K562 (cell line): Measurements from ENCODE around the gene POLD1. TPM values are rescaled to one million over a fixed set of nuclear protein-coding genes. Genes with fewer than 3 reads are reported as not detected.
A peak's percentile ranks its signal among the peaks of the same experiment; 100 is the strongest.

ENCODE experiments used
- ARID4B ChIP-seq: sonication (generic); formaldehyde crosslinking; IDR thresholded peaks from 2 replicates; pipeline ENCODE4 v1.8.0; 2022; ENCODE audit warnings: mild to moderate bottlenecking, missing genetic modification reagents
- ESRRB ChIP-seq: fragments of 250-450 bp; sonication (Bioruptor Pico); IDR thresholded peaks from 2 replicates; pipeline ENCODE4 v1.5.0; 2020; ENCODE audit warnings: mild to moderate bottlenecking, moderate library complexity, borderline replicate concordance
- ETV1 ChIP-seq: fragments of 450-650 bp; conservative IDR thresholded peaks from 2 replicates; pipeline ENCODE4 v1.6.1; 2016; ENCODE audit warnings: missing genetic modification characterization, control low read depth, low read depth, missing compliant biosample characterization
- FOXJ2 ChIP-seq: fragments of 200-800 bp; sonication (Bioruptor generic); IDR thresholded peaks from 2 replicates; pipeline ENCODE4 v1.6.1; 2016; ENCODE audit warnings: missing genetic modification characterization, missing compliant biosample characterization
- HMGXB4 ChIP-seq: sonication (generic); formaldehyde crosslinking; IDR thresholded peaks from 2 replicates; pipeline ENCODE4 v1.8.1; 2023; ENCODE audit warnings: mild to moderate bottlenecking, missing genetic modification reagents
- PCBP1 ChIP-seq: fragments of 200-400 bp; formaldehyde crosslinking; IDR thresholded peaks from 2 replicates; pipeline ENCODE4 v1.6.1; 2018; ENCODE audit warnings: mild to moderate bottlenecking, low read depth, low read length; ENCODE audit not compliant: poor library complexity, severe bottlenecking
- RBM34 ChIP-seq: fragments of 200-400 bp; formaldehyde crosslinking; IDR thresholded peaks from 2 replicates; pipeline ENCODE4 v1.6.1; 2018; ENCODE audit warnings: low read length, borderline replicate concordance; ENCODE audit not compliant: insufficient read depth
- SAP30 ChIP-seq: fragments of 200-600 bp; sonication (generic); IDR thresholded peaks from 2 replicates; pipeline ENCODE4 v1.6.1; 2012; ENCODE audit warnings: borderline replicate concordance, low read depth, mild to moderate bottlenecking, moderate library complexity, low read length, control low read depth, inconsistent platforms; ENCODE audit not compliant: insufficient read depth, poor library complexity, severe bottlenecking
- SMAD1 ChIP-seq: fragments of 150-350 bp; IDR thresholded peaks from 2 replicates; pipeline ENCODE4 v1.6.1; 2014; ENCODE audit warnings: low read length, low read depth; ENCODE audit not compliant: partially characterized antibody
- TCFL5 ChIP-seq: fragments of 250-450 bp; sonication (Bioruptor Pico); conservative IDR thresholded peaks from 2 replicates; pipeline ENCODE4 v1.6.1; 2021; ENCODE audit warnings: mild to moderate bottlenecking, moderate library complexity, matching md5 sums
- TRIM24 ChIP-seq, 2 experiments: fragments of 450-650 bp; IDR thresholded peaks; 2 replicates each; pipeline ENCODE4 v1.6.1; 2016
- XRCC5 ChIP-seq: fragments of 200-400 bp; formaldehyde crosslinking; IDR thresholded peaks from 2 replicates; pipeline ENCODE4 v1.6.1; 2017; ENCODE audit warnings: low read depth, mild to moderate bottlenecking, low read length
- YBX1 ChIP-seq: fragments of 450-650 bp; IDR thresholded peaks from 2 replicates; pipeline ENCODE4 v1.7.1; 2016; ENCODE audit warnings: mild to moderate bottlenecking
- ZNF12 ChIP-seq: sonication (generic); formaldehyde crosslinking; IDR thresholded peaks from 2 replicates; pipeline ENCODE4 v1.4.0; 2020; ENCODE audit warnings: mild to moderate bottlenecking, missing genetic modification reagents
- ZNF124 ChIP-seq: sonication (generic); formaldehyde crosslinking; IDR thresholded peaks from 2 replicates; pipeline ENCODE4 v1.8.1; 2022; ENCODE audit warnings: missing genetic modification reagents
- polyA plus RNA-seq, 8 experiments: library from polyadenylated mRNA; depleted of rRNA in 4 of 8; stranded (reverse) in 5 of 8; unstranded in 3 of 8; fragments of >200 nt; fragmentation: Nextera tagmentation in 2 of 8; fragmentation: Illumina TruSeq in 1 of 8; extraction: Ambion mirVana in 2 of 8; extraction: Trizol in 1 of 8; gene quantifications; 2 replicates each; pipeline versions ENCODE4 v1.2.1 to v1.2.3, GENCODE V29; 2011 to 2014; ENCODE audit warnings: inconsistent platforms in 1 of 8, missing spikeins in 1 of 8
- total RNA-seq, 7 experiments: library from RNA; depleted of rRNA in 6 of 7; stranded (reverse); fragments of >200 nt in 6 of 7; fragmentation: Illumina TruSeq in 2 of 7; extraction: Trizol in 2 of 7; gene quantifications; 2 replicates each; pipeline versions ENCODE4 v1.2.1 to v1.2.3, GENCODE V29; 2011 to 2021; ENCODE audit warnings: low replicate concordance in 1 of 7
- TF ChIP-seq, protein P1 (sequence below): fragments of 450-650 bp; IDR thresholded peaks from 2 replicates; pipeline ENCODE4 v1.6.1; 2016
- TF ChIP-seq, protein P2 (sequence below): sonication (generic); formaldehyde crosslinking; IDR thresholded peaks from 2 replicates; pipeline ENCODE4 v1.8.1; 2023; ENCODE audit warnings: mild to moderate bottlenecking, missing genetic modification reagents

Gene POLD1
- total and polyA plus RNA-seq, 9 of the 15 experiments (the other 6 are each of a cell fraction or from before 2014, with no cell fraction given) = 1.3 to 312 (median 47.8) TPM

DNA sequence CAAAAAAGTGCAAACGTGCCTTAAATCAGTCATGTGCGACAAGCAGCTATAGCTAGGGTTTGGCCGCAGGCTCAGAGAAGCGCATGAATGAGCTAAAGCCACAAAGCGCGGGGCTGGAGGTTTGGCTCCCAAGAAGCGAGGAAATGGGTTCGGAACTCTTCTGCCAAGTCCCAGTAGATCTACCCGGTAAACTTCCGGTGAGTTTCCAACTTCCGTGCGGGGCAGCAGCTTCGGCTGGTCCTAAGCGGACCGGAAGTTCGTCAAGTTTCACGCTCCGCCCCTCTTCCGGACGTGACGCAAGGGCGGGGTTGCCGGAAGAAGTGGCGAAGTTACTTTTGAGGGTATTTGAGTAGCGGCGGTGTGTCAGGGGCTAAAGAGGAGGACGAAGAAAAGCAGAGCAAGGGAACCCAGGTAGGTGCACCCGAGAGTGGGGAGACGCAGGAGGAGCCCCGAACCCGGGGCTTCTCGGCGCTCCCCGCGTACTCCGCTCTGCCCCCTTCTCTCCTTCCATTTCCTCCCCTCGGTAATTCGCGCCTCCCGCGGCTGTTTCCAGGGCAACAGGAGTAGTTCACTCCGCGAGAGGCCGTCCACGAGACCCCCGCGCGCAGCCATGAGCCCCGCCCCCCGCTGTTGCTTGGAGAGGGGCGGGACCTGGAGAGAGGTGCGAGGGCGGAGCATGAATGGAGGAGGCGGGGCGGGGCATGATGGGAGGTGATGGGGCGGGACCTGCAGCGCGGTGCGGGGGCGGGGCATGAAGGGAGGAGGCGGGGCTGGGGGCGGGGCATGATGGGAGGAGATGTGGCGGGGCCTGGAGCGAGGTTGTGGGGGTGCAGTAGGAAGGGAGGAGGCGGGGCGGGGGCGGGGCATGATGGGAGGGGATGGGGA, 7.7 kb upstream of the POLD1 start, which contains the start of gene NR1H2 (continued):
- TF ChIP-seq ARID4B (CRISPR knock-in tag) (no peak; the same call in 1 of the 2 replicates), TRIM24 (IDR thresholded peaks at IDR 0.05) (peak in 1 of 2 experiments; percentile 99; a peak in 2 of 4 replicates), ETV1 (tag) (peak; percentile 99), ZNF12 (CRISPR knock-in tag) (no peak), PCBP1 (peak; percentile 70), HMGXB4 (CRISPR knock-in tag) (no peak), ZNF124 (CRISPR knock-in tag) (no peak), XRCC5 (peak; percentile 95), FOXJ2 (tag) (peak; percentile 76), TCFL5 (CRISPR knock-in tag) (no peak), YBX1 (no peak), SAP30 (peak; percentile 15), ESRRB (CRISPR knock-in tag) (no peak), RBM34 (no peak), SMAD1 (peak; percentile 75)
- TF ChIP-seq, protein P1, sequence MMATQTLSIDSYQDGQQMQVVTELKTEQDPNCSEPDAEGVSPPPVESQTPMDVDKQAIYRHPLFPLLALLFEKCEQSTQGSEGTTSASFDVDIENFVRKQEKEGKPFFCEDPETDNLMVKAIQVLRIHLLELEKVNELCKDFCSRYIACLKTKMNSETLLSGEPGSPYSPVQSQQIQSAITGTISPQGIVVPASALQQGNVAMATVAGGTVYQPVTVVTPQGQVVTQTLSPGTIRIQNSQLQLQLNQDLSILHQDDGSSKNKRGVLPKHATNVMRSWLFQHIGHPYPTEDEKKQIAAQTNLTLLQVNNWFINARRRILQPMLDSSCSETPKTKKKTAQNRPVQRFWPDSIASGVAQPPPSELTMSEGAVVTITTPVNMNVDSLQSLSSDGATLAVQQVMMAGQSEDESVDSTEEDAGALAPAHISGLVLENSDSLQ = peak; percentile 88
- TF ChIP-seq, protein P2, sequence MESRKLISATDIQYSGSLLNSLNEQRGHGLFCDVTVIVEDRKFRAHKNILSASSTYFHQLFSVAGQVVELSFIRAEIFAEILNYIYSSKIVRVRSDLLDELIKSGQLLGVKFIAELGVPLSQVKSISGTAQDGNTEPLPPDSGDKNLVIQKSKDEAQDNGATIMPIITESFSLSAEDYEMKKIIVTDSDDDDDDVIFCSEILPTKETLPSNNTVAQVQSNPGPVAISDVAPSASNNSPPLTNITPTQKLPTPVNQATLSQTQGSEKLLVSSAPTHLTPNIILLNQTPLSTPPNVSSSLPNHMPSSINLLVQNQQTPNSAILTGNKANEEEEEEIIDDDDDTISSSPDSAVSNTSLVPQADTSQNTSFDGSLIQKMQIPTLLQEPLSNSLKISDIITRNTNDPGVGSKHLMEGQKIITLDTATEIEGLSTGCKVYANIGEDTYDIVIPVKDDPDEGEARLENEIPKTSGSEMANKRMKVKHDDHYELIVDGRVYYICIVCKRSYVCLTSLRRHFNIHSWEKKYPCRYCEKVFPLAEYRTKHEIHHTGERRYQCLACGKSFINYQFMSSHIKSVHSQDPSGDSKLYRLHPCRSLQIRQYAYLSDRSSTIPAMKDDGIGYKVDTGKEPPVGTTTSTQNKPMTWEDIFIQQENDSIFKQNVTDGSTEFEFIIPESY (CRISPR knock-in tag) = peak; percentile 74
